Measurements from ENCODE around the gene PDE4C.

Gene PDE4C

GRCh38 chr19:18194554-18195238, 31.5 kb downstream of the PDE4C start:
- TF ChIP-seq CTCF (conservative IDR thresholded peaks at IDR 0.05; ENCODE audit: control insufficient read depth, insufficient read depth, low read depth, low read length), result no peak
- H3K4me3 ChIP-seq (ENCODE audit: control insufficient read depth, low read depth, low read length), result peak overlapping the region; percentile 77
- DNase-seq (ENCODE audit: low read depth), result peak; percentile 57

- no peak for TF ChIP-seq CTCF (conservative IDR thresholded peaks at IDR 0.05; ENCODE audit: control insufficient read depth, insufficient read depth, low read depth, low read length)
- peak overlapping the region; percentile 77 for H3K4me3 ChIP-seq (ENCODE audit: control insufficient read depth, low read depth, low read length)
- no peak for DNase-seq (ENCODE audit: low read depth)
Observed at GRCh38 chr19:18194181-18194530, 32.1 kb downstream of the PDE4C start.

GRCh38 chr19:18193388-18194180, 32.7 kb downstream of the PDE4C start:
- no peak for TF ChIP-seq CTCF (conservative IDR thresholded peaks at IDR 0.05; ENCODE audit: control insufficient read depth, insufficient read depth, low read depth, low read length)
- DNase-seq (ENCODE audit: low read depth), result peak; percentile 8
- peak overlapping the region; percentile 77 for H3K4me3 ChIP-seq (ENCODE audit: control insufficient read depth, low read depth, low read length)

GRCh38 chr19:18192673-18193387, 33.4 kb downstream of the PDE4C start, which contains the start of gene MPV17L2:
Gene MPV17L2, plus strand, starts transcription at chr19:18193218. Its CDS starts 64 bp downstream, at chr19:18193282.
- peak within 1 kb of the TSS; percentile 77 for H3K4me3 ChIP-seq (ENCODE audit: control insufficient read depth, low read depth, low read length)
- DNase-seq (ENCODE audit: low read depth), result peak; percentile 100
- TF ChIP-seq CTCF (conservative IDR thresholded peaks at IDR 0.05; ENCODE audit: control insufficient read depth, insufficient read depth, low read depth, low read length), result no peak

- TF ChIP-seq CTCF (conservative IDR thresholded peaks at IDR 0.05; ENCODE audit: control insufficient read depth, insufficient read depth, low read depth, low read length), result no peak
- H3K4me3 ChIP-seq (ENCODE audit: control insufficient read depth, low read depth, low read length), result peak overlapping the region; percentile 68
- DNase-seq (ENCODE audit: low read depth), result no peak
Observed at GRCh38 chr19:18191640-18192062, 34.6 kb downstream of the PDE4C start.

GRCh38 chr19:18190278-18190677, 36.0 kb downstream of the PDE4C start:
- H3K4me3 ChIP-seq (ENCODE audit: control insufficient read depth, low read depth, low read length), result no peak overlapping the region
- no peak for DNase-seq (ENCODE audit: low read depth)
- no peak for TF ChIP-seq CTCF (conservative IDR thresholded peaks at IDR 0.05; ENCODE audit: control insufficient read depth, insufficient read depth, low read depth, low read length)
